A549 (cell line): ENCODE results near the gene SIM2. TPM values are rescaled to one million over a fixed set of nuclear protein-coding genes. Genes with fewer than 3 reads are reported as not detected.

Experiments used
- ATAC-seq, 2 experiments: fragments of 200-7000 bp in 1 of 2; fragments of >200 bp in 1 of 2; cut with Nextera tagmentation in 1 of 2; cut with Tn5 transposase in 1 of 2; 3 replicates each; pipeline versions ENCODE4 v1.8.0 to v1.9.1; 2018 to 2020; ENCODE audit warnings: mild to moderate bottlenecking in 1 of 2, moderate library complexity in 1 of 2
- CTCF ChIA-PET: fragments of 300-600 bp; sonication (Branson Sonifier 250); formaldehyde crosslinking; extraction: SDS; loops from one replicate; lab custom pipeline; 2021; ENCODE audit warnings: antibody characterized with exemption, inconsistent platforms; lab: Yijun Ruan, JAX
- POLR2A ChIA-PET: fragments of 350-600 bp; formaldehyde crosslinking; extraction: SDS; loops from one replicate; lab custom pipeline; 2021; ENCODE audit warnings: antibody characterized with exemption, inconsistent platforms; lab: Yijun Ruan, JAX
- DNase-seq, 2 experiments: peaks; one replicate each; pipeline versions ENCODE4 v3.0.0 to v3.0.0-alpha.2; 2011 to 2016; ENCODE audit warnings: low read depth in 1 of 2, low spot score in 1 of 2
- FAIRE-seq: peaks from 2 replicates; lab custom pipeline; 2011; peaks lifted over from hg19 to GRCh38; lab: Jason Lieb, UNC
- H3K27ac ChIP-seq, 2 experiments: fragments of >200 bp; sonication (Bioruptor Twin); formaldehyde crosslinking; 3 replicates each; pipeline ENCODE4 v1.5.1; 2016 to 2017
- H3K4me1 ChIP-seq: fragments of >200 bp; sonication (Bioruptor Twin); formaldehyde crosslinking; 3 replicates; pipeline ENCODE4 v1.6.1; 2016
- H3K4me2 ChIP-seq: fragments of >200 bp; sonication (Bioruptor Twin); formaldehyde crosslinking; 3 replicates; pipeline ENCODE4 v1.6.1; 2016
- H3K4me3 ChIP-seq: fragments of >200 bp; sonication (Bioruptor Twin); formaldehyde crosslinking; 3 replicates; pipeline ENCODE4 v1.5.1; 2016
- H3K9me3 ChIP-seq: fragments of >200 bp; sonication (Bioruptor Twin); formaldehyde crosslinking; 3 replicates; pipeline ENCODE4 v1.6.1; 2016
- BHLHE40 ChIP-seq: IDR thresholded peaks from 2 replicates; pipeline ENCODE4 v1.6.1; 2012; ENCODE audit warnings: low read depth, low read length, inconsistent platforms
- CEBPB ChIP-seq, 2 experiments: fragments of >200 bp in 1 of 2; sonication (Bioruptor Twin) in 1 of 2; formaldehyde crosslinking in 1 of 2; IDR thresholded peaks; 2 replicates each; pipeline ENCODE4 v1.6.1; 2012 to 2016
- EHMT2 ChIP-seq: fragments of 200-600 bp; sonication (generic); IDR thresholded peaks from 2 replicates; pipeline ENCODE4 v1.6.1; 2016; ENCODE audit warnings: antibody characterized with exemption, low read depth, mild to moderate bottlenecking, moderate library complexity
- FOSL2 ChIP-seq, 2 experiments: fragments of 450-650 bp in 1 of 2; fragments of >200 bp in 1 of 2; sonication (Bioruptor Twin) in 1 of 2; formaldehyde crosslinking; IDR thresholded peaks; 2 replicates each; pipeline versions ENCODE4 v1.5.0 to v1.6.1; 2016 to 2020; ENCODE audit warnings: mild to moderate bottlenecking in 1 of 2, moderate library complexity in 1 of 2
- FOXS1 ChIP-seq: fragments of 250-450 bp; sonication (Bioruptor Pico); IDR thresholded peaks from 2 replicates; pipeline ENCODE4 v1.5.0; 2020; ENCODE audit warnings: mild to moderate bottlenecking, moderate library complexity
- HDAC2 ChIP-seq: fragments of 200-600 bp; sonication (generic); IDR thresholded peaks from 2 replicates; pipeline ENCODE4 v1.6.1; 2016
- HOXA7 ChIP-seq: fragments of 250-450 bp; sonication (Bioruptor Pico); IDR thresholded peaks from 2 replicates; pipeline ENCODE4 v1.5.0; 2020; ENCODE audit warnings: mild to moderate bottlenecking, moderate library complexity
- HOXB13 ChIP-seq: fragments of 250-450 bp; sonication (Bioruptor Pico); IDR thresholded peaks from 2 replicates; pipeline ENCODE4 v1.5.0; 2020; ENCODE audit warnings: low read depth, mild to moderate bottlenecking, moderate library complexity
- KDM5A ChIP-seq: fragments of 200-600 bp; sonication (generic); IDR thresholded peaks from 2 replicates; pipeline ENCODE4 v1.6.1; 2016; ENCODE audit warnings: antibody characterized with exemption, mild to moderate bottlenecking
- MAFK ChIP-seq: fragments of 450-650 bp; IDR thresholded peaks from 2 replicates; pipeline ENCODE4 v1.6.1; 2014; ENCODE audit not compliant: partially characterized antibody
- NFE2L2 ChIP-seq: fragments of 150-350 bp; conservative IDR thresholded peaks from 2 replicates; pipeline ENCODE4 v1.6.1; 2014; ENCODE audit warnings: low read length
- NPAS2 ChIP-seq: fragments of 250-450 bp; sonication (Bioruptor Pico); IDR thresholded peaks from 2 replicates; pipeline ENCODE4 v1.8.0; 2022; ENCODE audit warnings: mild to moderate bottlenecking, moderate library complexity, borderline replicate concordance
- NR3C1 ChIP-seq: fragments of >200 bp; sonication (Bioruptor Twin); formaldehyde crosslinking; IDR thresholded peaks from 3 replicates; pipeline ENCODE4 v1.6.1; 2017
- POLR2AphosphoS2 ChIP-seq: conservative IDR thresholded peaks from 2 replicates; pipeline ENCODE4 v1.6.1; 2012; ENCODE audit warnings: low read length, improper control_type of control experiment, inconsistent platforms
- SMC3 ChIP-seq: fragments of >200 bp; sonication (Bioruptor Twin); formaldehyde crosslinking; IDR thresholded peaks from 3 replicates; pipeline ENCODE4 v1.6.1; 2018; ENCODE audit warnings: inconsistent platforms
- SREBF2 ChIP-seq: fragments of 450-650 bp; IDR thresholded peaks from 2 replicates; pipeline ENCODE4 v1.6.1; 2014; ENCODE audit warnings: mild to moderate bottlenecking, moderate library complexity
- TFCP2L1 ChIP-seq: fragments of 250-450 bp; sonication (Bioruptor Pico); IDR thresholded peaks from 2 replicates; pipeline ENCODE4 v1.5.0; 2021; ENCODE audit warnings: mild to moderate bottlenecking
- ZSCAN20 ChIP-seq: fragments of 250-450 bp; sonication (Bioruptor Pico); IDR thresholded peaks from 2 replicates; pipeline ENCODE4 v1.8.0; 2022; ENCODE audit warnings: mild to moderate bottlenecking, moderate library complexity
- WGBS: methylation state at CpG from one replicate; pipeline ENCODE4 v1.1.6; 2017; ENCODE audit errors: missing lambda C conversion rate; 5-methylcytosine and 5-hydroxymethylcytosine counted together
- polyA plus RNA-seq, 4 experiments: library from polyadenylated mRNA; depleted of rRNA in 3 of 4; stranded (reverse); fragments of >200 nt; fragmentation: RNase III in 1 of 4; extraction: RNeasy Plus Mini Kit Qiagen cat#74134 plus additional on column Dnase treatment in 1 of 4; gene quantifications; 2 replicates in 3 of 4; 3 replicates in 1 of 4; pipeline ENCODE4 v1.2.3, GENCODE V29; 2011 to 2017
- TF ChIP-seq, protein P1 (sequence below): fragments of >200 bp; sonication (Bioruptor Twin); formaldehyde crosslinking; IDR thresholded peaks from 3 replicates; pipeline ENCODE4 v1.5.1; 2016
- TF ChIP-seq, protein P2 (sequence below): IDR thresholded peaks from 2 replicates; pipeline ENCODE4 v1.6.1; 2012
- TF ChIP-seq, protein P3 (sequence below): fragments of >200 bp; sonication (Bioruptor Twin); formaldehyde crosslinking; IDR thresholded peaks from 2 replicates; pipeline ENCODE4 v1.6.1; 2016

The SIM2 gene
- polyA plus RNA-seq, 2 of the 4 experiments (the other 2 are of a cell fraction): 12.6 to 13.4 TPM

DNA sequence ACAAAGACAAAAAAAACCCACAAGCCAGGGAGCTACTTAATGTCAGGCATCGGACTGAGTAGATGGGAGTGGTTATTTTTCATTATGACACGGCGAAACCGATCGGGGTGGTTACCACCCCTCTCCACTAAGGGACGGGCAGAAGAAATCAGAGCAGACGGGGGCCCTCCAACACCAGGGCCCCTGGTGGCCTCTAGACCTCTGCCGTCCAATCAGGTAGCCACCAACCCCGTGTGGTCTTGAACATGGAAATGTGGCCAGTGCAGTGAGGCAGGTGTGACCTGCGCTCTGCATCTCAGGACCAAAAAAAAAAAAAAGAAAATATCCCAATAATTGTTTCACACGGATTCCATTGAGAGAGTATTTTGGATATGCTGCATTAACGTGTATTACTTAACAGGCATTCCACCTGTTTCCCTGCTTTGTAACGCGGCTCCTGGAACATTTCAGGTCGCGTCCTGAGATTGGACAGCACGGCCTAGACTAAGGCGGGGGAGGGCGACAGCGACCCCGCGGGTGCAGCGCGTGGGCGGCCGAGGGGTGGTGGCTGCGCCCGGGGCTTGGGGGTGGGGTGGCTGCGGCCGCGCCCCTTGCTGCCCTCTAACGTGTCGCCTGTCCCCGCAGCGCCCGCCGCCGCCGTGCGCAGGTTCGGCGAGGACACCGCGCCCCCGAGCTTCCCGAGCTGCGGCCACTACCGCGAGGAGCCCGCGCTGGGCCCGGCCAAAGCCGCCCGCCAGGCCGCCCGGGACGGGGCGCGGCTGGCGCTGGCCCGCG, 48.3 kb downstream of the SIM2 start:
- Histone ChIP-seq H3K9me3 (no peaks in the 10 kb centered on the region), H3K4me2 (peak overlapping the region; percentile 26; the same call in 1 of the 3 replicates), H3K4me3 (no peak overlapping the region; the same call in 2 of the 3 replicates), H3K27ac (peak overlapping the region; percentile 44 to 81; a peak in 4 of 6 replicates), H3K4me1 (peaks cover 5% of the 10 kb centered on the region; the same call in 2 of the 3 replicates)
- FAIRE-seq: no peak
- POLR2A ChIA-PET: no interaction called here
- TF ChIP-seq FOSL2 (IDR thresholded peaks at IDR 0.05) (no peak), FOSL2 (CRISPR knock-in tag; IDR thresholded peaks at IDR 0.05) (no peak), FOXS1 (CRISPR knock-in tag) (no peak), HOXB13 (CRISPR knock-in tag) (no peak), SMC3 (no peak), ZSCAN20 (CRISPR knock-in tag) (no peak), NFE2L2 (no peak), EHMT2 (no peak), MAFK (no peak), HDAC2 (no peak), POLR2AphosphoS2 (no peak), NR3C1 (no peak), KDM5A (no peak), CEBPB (IDR thresholded peaks at IDR 0.05) (no peak), BHLHE40 (no peak), TFCP2L1 (CRISPR knock-in tag) (no peak), HOXA7 (CRISPR knock-in tag) (no peak), SREBF2 (no peak)
- TF ChIP-seq, protein P1, sequence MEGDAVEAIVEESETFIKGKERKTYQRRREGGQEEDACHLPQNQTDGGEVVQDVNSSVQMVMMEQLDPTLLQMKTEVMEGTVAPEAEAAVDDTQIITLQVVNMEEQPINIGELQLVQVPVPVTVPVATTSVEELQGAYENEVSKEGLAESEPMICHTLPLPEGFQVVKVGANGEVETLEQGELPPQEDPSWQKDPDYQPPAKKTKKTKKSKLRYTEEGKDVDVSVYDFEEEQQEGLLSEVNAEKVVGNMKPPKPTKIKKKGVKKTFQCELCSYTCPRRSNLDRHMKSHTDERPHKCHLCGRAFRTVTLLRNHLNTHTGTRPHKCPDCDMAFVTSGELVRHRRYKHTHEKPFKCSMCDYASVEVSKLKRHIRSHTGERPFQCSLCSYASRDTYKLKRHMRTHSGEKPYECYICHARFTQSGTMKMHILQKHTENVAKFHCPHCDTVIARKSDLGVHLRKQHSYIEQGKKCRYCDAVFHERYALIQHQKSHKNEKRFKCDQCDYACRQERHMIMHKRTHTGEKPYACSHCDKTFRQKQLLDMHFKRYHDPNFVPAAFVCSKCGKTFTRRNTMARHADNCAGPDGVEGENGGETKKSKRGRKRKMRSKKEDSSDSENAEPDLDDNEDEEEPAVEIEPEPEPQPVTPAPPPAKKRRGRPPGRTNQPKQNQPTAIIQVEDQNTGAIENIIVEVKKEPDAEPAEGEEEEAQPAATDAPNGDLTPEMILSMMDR: no peak
- TF ChIP-seq, protein P2, sequence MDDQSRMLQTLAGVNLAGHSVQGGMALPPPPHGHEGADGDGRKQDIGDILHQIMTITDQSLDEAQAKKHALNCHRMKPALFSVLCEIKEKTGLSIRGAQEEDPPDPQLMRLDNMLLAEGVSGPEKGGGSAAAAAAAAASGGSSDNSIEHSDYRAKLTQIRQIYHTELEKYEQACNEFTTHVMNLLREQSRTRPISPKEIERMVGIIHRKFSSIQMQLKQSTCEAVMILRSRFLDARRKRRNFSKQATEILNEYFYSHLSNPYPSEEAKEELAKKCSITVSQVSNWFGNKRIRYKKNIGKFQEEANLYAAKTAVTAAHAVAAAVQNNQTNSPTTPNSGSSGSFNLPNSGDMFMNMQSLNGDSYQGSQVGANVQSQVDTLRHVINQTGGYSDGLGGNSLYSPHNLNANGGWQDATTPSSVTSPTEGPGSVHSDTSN: no peak
- TF ChIP-seq, protein P3, sequence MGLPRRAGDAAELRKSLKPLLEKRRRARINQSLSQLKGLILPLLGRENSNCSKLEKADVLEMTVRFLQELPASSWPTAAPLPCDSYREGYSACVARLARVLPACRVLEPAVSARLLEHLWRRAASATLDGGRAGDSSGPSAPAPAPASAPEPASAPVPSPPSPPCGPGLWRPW: no peak
- CTCF ChIA-PET: interaction anchor here (1.2 to 1.5 kb wide), 3 partner anchors 12 to 21 kb away, joined by 3 read pairs; no protein-coding TSS in a partner anchor
- WGBS: 85% methylated on average over 19 of the region's 62 CpGs
- no peak for DNase-seq
- no peak; a peak in 1 of 6 replicates for ATAC-seq

DNA sequence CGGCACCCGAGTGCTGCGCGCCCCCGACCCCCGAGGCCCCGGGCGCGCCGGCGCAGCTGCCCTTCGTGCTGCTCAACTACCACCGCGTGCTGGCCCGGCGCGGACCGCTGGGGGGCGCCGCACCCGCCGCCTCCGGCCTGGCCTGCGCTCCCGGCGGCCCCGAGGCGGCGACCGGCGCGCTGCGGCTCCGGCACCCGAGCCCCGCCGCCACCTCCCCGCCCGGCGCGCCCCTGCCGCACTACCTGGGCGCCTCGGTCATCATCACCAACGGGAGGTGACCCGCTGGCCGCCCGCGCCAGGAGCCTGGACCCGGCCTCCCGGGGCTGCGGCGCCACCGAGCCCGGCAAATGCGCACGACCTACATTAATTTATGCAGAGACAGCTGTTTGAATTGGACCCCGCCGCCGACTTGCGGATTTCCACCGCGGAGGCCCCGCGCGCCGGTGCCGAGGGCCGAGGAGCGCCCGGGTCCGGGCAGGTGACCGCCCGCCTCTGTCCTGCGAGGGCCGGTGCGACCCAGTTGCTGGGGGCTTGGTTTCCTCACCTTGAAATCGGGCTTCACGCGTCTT, 49.0 kb downstream of the SIM2 start:
- Histone ChIP-seq H3K4me1 (peaks cover 12% of the 10 kb centered on the region), H3K9me3 (no peaks in the 10 kb centered on the region), H3K4me3 (no peak overlapping the region; the same call in 2 of the 3 replicates), H3K27ac (peak overlapping the region; percentile 44 to 81; a peak in 4 of 6 replicates), H3K4me2 (peak overlapping the region; percentile 26; the same call in 1 of the 3 replicates)
- 74% methylated on average over 26 of the region's 80 CpGs for WGBS
- ChIA-PET CTCF (interaction anchor here (1.2 kb wide), 1 partner anchor 13 kb away, joined by 3 read pairs; no protein-coding TSS in a partner anchor), POLR2A (no interaction called here)
- FAIRE-seq (no peak), DNase-seq (no peak), ATAC-seq (0 out of 6 replicates have a peak, but pooled peaks of 1 of the 2 experiments have one; percentile 41)
- TF ChIP-seq NPAS2 (CRISPR knock-in tag): no peak
